SH-SY5Y (cell line): ENCODE results near the gene HARBI1.

Experiments
- GATA2 ChIP-seq: IDR thresholded peaks from 2 replicates; pipeline ENCODE4 v1.6.1; 2011; ENCODE audit warnings: mild to moderate bottlenecking, low read depth, low read length
- GATA3 ChIP-seq: IDR thresholded peaks from 2 replicates; pipeline ENCODE4 v1.6.1; 2011; ENCODE audit warnings: low read depth, mild to moderate bottlenecking, low read length, moderate library complexity

The HARBI1 gene

DNA sequence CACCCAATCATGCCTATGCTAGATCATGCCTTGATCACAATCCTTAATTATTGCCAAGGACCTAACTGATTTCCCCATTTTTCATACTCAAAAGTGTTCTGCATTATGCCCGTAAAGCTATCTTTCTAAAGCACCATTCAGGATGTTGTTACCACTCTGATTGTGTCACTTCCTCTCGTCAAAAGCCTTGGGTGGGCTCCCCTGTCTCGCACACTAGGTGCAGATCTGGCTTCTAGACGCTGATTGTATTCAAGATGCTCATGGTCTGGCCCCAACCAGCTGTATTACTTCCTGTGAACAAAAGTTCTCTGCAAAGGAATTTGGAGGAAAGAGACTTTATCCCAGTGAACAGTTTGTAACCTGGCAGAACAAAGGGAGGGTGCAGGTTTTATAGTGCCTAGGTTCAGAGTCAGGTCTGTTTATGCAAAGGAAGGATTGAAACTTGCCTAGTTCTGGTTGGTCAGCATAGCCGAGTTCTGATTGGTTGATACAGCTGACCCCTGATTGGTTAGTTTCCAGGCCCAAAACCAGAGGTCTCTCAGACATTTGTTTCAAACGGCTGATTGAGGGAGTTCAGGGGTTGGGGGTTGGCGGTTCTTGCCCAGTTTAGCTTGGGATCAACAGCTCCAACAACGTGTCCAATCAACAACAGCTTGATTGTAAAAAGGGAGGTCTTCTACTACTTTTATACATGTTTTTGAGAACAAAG, 25.8 kb upstream of the HARBI1 start:
- TF ChIP-seq GATA2 (no peak), GATA3 (no peak)

DNA sequence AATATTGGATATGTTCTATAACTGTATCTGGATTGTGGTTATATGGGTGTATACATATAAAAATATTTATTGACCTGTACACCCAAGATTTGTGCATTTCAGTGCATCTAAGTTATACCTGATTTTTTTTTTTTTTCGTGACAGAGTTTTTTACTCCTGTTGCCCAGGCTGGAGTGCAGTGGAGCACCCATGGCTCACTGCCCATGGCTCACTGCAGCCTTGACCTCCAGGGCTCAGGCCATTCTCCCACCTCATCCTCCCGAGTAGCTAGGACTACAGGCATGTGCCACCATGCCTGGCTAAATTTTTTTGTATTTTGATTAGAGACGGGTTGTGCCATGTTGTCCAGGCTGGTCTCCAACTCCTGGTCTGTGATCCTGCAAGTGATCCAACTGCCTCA, 24.6 kb upstream of the HARBI1 start:
- TF ChIP-seq GATA2 (no peak), GATA3 (no peak)

DNA sequence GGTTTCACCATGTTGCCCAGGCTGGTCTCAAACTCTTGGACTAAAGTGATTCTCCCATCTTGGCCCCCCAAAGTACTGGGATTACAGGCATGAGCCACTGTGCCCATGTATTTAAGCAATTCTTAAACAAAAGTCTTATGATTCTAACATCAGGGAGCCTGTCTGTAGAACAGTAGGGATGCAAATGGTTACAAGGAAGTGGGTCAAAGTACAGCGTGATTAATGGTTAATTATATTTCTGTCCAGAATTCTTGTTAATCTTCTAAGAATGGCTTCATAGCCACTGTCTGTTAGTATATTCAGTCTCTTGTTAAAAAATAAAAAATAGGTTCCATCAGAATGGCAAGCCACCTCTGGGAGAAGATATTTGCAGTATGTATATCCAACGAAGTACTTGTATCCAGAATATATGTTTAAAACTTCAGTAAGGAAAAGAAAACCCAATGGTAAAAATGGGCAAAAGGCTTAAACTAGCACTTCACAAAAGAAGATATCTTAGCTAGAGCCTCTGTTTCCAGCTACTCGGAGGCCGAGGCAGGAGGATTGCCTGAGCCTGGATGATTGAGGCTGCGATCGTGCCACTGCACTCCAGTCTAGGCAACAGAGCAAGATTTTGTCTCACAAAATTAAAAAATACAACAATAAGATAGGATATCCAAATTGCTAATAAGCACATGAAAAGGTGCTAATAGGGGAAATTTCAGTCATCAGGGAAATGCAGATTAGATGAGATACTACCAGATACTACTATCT, 23.2 kb upstream of the HARBI1 start:
- TF ChIP-seq GATA3 (no peak), GATA2 (no peak)

DNA sequence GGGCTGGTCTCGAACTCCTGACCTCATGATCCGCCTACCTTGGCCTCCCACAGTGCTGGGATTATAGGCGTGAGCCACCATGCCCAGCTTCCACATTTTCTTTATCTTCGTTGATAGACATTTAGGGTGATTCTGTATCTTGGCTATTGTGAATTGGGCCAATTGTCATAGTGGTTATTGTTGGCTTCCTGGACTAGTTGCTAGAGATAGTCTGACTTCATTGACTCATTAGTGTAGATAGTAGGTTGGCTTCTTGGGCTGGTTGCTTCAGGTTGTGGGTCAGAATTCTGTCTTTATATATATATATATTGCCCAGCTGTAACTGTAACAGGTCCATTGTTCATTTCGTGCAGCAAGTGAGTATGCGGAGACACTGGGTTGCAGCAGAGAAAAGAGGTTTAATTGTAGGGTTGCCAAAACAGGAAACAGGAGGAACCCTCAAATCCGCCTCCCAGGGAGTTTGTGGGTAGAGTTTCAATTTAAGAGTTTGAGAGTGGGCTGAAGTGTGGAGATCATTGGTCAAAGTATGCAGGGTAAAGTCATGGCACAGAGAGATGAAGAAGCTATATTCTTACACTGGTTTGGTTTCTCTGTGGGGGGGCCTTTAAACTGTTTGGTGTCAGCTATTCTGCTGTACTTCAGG, 22.3 kb upstream of the HARBI1 start:
- TF ChIP-seq GATA3 (no peak), GATA2 (no peak)

DNA sequence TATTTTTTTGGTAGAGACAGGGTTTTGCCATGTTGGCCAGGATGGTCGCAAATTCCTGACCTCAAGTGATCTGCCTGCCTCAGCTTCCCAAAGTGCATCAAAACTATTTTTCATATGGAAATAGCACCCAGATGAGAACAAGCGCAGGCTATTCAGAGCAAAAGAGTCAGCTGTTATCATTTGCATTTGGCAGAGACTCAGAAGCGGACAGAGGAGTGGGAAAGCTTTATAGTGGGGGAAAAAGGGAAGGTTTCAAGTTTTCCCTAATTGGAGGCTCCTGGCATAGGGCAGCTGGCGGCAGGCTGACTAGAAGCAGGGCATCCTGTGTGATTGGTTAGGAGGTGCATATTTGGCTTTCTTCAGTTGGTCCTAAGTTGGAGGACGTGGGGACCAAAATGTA, 20.5 kb upstream of the HARBI1 start:
- TF ChIP-seq GATA3 (no peak), GATA2 (no peak)

DNA sequence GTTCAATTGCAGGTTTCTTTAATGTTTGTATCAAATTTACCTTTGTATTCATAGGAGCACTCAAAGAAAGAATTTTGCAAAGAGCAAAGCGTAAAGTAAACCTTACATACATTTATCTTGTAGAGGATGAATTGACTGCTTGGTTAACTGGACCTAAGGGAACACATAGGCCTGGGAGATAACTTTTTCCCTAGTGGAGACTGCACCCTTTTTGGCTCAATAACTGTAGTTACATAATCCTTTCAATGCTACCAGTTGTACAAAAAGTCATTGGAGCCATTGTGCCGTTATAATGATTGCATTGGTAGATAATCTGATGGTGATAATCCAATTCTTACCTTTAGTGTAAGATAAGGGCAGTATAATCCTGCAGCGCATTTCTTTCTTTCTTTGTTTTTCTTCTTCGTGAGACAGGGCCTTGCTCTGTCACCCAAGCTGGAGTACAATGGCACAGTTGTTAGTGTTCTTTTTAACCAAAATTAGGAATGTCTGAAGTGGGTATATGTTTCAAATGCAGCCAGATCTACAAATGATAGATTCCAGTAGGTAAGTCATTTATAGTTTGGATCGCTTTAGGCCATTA, 18.6 kb upstream of the HARBI1 start:
- TF ChIP-seq GATA3 (no peak), GATA2 (no peak)

DNA sequence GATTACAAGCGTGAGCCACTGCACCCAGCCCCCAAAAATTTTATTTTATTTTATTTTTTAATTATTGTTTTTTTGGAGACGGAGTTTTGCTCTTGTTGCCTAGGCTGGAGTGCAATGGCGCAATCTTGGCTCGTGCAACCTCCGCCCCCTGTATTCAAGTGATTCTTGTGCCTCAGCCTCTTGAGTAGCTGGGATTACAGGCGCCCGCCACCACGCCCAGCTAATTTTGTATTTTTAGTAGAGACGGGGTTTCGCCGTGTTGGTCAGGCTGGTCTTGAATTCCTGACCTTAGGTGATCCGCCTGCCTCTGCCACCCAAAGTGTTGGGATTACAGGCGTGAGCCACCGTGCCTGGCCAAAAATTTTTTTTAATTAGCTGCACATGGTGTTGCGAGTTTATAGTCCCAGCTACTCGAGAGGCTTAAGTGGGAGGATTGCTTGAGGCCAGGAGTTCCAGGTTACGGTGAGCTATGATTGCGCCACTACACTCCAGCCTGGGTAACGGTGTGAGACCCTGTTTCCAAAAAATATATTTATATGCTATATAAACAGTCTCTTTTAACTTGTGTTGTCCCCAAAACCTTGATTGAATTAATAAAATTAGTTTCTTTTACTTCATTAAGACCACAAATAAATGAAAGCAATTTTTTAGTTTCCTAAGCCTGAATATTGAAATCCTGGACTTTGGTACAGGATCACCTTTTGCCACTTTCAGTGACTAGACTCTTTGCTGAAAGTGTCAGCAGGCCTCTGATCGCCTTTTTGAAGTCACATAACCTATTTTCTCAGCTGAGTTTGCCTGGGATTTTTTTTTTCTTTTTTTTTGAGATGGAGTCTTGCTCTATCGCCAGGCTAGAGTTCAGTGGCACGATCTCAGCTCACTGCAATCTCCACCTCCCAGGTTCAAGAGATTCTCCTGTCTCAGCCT, 16.5 kb upstream of the HARBI1 start:
- TF ChIP-seq GATA3 (no peak), GATA2 (no peak)

DNA sequence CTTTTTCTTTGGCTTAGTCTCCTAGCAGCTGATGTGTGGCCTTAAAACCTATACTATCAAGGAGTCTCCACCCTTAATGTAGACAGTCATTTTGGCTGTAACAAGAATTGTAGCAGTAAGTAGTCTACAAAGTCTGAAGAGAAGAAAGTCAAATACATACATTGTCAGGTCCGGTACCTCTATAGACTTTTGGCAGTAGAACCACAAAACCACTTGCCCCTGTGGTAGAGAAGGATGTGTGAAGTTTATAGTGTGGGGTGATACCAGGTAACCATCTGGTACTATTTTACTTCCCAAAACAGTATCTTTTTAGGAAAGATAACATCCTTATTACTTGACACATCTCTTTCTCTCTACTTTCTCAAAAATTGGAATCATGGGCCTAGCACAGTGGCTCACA, 15.5 kb upstream of the HARBI1 start:
- TF ChIP-seq GATA3: no peak
- no peak for TF ChIP-seq GATA2

DNA sequence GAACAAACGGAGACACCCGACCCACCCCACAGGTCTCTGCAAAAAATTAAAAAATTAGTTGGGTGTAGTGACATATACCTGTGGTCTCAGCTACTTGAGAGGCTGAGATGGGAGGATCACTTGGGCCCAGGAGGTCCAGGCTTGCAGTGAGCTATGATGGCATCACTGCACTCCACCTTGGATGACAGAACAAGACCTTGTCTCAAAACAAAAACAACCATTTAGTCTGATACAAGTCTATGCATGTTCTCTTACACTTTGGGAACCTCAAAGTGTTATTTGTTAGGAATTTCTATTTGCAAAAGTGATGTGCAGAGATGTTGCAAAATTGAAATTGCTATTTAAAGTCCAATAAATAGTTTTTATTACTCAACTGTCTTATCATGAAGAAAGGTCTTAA, 14.6 kb upstream of the HARBI1 start:
- TF ChIP-seq GATA2 (no peak), GATA3 (no peak)

DNA sequence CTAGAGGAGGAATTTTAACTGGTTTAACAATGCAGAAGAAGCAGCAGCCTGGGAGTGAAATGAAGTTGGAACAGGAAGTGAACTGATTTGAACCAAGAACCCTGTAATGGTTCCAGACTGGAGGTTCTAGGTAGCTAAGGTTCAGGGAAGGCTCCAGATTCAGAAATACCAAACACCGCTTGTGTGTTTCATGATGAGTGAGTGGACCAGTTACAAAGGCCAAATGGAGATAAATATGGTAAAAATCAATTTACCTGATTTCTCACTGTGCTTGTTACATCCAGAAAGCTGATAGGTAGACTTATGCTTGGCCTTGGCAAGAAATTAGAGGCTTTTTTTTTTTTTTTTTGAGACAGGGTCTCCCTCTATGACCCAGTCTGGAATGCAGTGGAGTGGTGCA, 13.2 kb upstream of the HARBI1 start:
- TF ChIP-seq GATA2: no peak

DNA sequence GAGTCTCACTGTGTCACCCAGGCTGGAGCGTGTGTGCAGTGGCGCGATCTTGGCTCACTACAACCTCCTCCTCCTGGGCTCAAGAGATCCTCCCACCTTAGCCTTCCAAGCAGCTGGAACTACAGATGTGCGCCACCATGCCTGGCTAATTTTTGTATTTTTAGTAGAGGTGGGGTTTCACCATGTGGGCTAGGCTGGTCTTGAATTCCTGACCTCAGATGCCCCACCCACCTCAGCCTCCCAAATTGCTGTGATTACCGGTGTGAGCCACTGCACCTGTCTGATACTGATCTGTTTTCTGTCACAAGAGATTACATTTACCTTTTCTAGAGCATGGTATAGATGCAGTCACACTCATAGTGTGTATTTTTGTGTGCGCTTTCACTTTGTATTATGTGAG, 11.9 kb upstream of the HARBI1 start:
- TF ChIP-seq GATA3: no peak
- no peak for TF ChIP-seq GATA2

DNA sequence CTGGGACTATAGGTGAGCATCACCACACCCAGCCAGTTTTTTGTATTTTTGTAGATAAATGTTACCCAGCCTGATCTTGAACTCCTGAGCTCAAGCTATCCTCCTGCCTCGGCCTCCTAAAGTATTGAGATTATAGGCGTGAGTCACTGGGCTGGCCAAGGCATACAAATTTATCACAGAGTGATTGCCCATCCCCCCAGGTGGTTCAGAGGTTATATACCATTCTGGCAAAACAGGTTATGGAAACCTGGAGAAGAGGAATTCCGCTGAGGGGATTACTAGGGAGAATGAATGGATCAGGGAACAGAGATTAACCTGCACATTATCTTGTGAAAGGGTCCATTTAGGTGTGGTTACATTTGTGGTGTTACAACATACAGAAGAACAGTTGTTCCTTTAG, 8.4 kb upstream of the HARBI1 start:
- no peak for TF ChIP-seq GATA2
- no peak for TF ChIP-seq GATA3

DNA sequence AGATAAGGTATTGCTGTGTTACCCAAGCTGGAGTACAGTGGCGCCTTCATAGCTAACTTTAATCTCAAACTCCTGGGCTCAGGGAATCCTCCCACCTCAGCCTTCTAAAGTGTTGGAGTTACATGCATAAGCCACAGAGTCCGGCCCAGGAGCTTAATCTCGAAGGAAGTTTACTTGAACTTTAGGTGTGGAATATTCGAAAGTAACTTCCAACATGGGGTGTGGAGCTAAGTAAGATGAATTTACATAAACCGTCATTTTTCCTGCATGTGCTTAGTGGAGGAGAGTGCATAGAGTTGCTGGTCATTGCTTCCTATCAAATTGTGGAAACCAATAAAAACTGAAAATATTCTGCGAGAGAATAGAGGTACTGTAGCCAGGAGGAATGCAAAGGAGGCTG, 1.8 kb upstream of the HARBI1 start:
- no peak for TF ChIP-seq GATA3
- TF ChIP-seq GATA2: no peak

DNA sequence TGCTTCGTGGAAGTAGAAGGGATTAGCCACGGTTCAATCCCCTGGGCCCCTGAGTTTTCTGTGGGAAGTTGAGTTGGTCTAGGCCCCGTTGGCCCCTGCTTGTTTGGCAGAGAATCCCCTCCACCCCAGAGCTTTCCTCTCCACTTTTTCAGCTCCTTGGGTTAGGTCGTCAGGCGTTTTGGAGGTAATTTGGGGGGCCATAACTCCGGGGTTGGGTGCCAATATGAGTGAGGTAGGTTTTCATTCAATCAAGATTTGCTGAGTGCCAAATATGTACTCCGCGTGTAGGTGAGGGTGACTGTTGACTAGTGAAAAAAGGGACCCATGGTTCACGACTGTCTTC, 916 bp upstream of the HARBI1 start:
- TF ChIP-seq GATA3 (no peak), GATA2 (no peak)
